CD4-positive, alpha-beta T cell treated with Interleukin-6 for 4 hours (primary cell): Measurements from ENCODE around the gene CHL1.

ENCODE experiments used
- DNase-seq: peaks from one replicate; pipeline ENCODE4 v3.0.0-alpha.2; 2020; ENCODE audit warnings: mixed read lengths

Gene CHL1

DNA sequence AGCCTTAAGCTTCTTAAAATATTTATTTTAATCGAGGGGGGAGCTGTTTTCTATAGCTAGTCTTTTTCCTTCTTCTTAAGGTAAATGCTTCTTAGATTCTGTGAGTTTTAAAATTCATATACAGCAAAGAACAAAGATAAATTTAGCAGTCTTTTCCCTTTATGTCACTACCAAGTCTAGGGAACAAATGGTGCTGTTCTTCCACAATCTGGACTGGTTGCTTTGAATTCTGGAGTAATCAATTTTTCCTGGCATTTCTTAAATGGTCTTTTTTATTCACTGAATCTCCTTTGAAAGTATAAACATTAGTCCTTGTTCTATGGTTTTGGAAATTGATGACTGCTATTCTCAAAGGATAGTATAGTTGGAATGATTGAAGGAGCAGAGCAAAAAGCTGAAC lies 82.8 kb downstream of the CHL1 start:
- no peak for DNase-seq

DNA sequence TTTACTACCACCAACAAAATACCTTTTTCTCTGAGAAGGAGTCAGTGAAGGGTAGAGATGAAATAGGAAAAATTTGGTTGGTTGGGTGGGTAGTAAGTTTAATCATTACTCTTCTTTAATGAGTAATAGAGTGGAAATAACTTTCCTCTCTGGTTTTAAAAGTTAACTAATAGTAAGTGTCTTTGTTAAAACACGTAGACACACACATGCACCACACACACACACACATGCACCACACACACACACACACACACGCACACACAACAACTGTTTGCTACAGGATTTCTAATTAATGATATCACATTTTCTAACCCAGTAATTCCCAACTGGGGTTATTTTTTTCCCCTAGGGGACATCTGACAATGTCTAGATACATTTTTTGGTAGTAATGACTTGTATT lies 84.1 kb downstream of the CHL1 start:
- no peak for DNase-seq

DNA sequence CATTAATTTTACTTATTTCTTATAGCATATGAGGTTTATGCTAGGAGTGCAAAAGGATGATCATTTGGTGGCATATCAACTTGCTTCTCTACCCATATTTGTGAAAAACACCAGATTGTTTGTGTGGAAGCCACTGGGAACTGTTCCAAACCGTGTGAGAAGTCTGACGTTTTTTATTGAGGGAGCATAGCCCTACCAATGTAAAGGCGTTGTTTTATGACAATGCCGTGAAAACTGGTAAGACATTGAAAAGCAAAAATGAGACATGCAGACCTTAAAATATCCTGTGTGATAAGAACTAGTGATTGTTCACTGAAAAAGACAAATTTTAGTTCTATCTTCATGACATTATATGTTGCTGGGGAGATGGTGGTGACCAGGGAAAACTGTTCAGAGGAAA lies 87.8 kb downstream of the CHL1 start:
- no peak for DNase-seq

DNA sequence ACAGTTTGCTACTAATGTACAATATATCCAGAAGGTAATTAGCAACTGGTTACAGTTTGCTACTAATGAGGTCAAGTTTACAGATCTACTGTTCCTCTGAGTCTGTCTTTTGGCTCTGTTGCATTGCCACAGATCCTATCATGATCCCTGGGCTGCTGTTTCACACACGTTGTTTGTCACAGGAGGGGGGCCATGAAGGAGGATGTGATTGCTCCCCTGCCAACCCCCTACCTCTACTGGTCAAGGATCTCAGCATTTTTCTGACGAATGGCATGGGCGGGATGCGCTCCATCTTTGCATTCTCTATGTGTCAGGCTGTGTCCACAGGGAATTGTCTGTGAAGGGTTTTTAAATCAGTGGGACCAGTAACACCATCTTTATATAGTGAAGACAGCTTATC lies 91.9 kb downstream of the CHL1 start:
- no peak for DNase-seq

DNA sequence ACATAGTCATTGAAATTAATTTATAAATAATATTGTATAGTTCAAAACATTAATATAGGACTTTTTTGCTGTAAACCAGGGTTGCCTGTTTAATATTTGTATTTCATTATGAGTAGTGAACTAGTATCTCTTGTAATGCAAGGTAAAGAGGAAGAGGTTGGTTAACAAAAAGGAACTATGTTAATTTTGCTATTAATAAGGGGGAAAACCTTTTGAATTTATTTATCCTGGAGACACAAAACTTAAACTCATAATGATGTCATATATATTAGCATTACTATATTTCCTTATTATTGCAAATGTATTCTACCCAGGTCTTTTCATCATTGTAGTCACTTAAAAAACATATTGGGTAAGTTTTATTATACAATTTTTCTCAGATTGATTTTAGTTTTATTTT lies 94.5 kb downstream of the CHL1 start:
- no peak for DNase-seq

DNA sequence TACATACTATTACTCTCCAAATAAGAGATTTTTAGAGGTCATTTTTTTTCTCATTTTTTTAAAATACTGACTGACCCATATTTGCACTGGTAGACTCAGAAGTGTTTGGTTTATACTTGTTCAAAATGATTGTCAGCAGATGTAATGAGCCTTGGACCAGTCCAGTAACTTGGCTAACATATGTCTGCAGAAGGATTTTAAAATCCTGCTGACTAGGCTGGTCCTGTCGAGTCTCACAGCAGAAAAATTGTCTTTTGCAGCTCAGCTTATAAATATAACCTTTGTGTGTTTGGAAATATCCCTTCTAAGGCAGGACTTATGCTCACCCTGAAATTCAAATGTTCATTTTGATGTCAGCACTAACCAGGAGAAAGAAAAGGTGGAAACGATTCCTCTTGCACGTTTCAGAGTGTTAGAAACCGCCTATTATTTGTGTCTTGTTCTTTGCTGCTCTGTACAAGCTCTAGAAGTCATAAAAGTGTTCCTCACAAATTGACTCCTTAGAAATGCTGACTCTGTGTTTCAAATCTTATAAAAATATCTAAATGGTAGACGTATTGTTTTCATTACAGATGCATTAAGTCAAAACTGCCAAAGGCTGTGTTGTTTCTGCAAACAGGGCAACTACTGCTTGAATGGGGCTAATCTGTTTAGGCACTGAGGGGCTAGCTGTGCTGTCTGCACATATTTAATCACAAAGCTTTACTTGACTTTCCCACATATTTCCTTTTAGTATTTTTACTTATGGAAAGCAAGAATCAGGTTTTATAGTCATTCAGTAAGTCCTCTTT lies 95.3 kb downstream of the CHL1 start:
- DNase-seq, result no peak

DNA sequence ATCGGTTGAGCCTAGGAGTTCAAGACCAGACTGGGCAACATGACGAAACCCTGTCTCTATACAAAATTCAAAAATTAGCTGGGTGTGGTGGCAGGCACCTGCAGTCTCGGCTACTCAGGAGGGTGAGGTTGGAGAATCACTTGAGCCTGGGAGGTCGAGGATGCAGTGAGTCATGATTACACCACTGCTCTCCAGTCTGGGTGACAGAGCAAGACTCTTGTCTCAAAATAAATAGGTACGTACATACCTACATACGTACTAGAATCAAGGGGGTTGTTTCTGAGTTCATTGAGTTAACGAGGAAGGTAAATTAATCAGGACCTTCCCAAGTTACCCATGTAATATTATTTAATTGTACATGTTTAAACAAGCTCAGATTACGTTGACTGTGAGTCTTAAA lies 97.5 kb downstream of the CHL1 start:
- DNase-seq, result no peak

DNA sequence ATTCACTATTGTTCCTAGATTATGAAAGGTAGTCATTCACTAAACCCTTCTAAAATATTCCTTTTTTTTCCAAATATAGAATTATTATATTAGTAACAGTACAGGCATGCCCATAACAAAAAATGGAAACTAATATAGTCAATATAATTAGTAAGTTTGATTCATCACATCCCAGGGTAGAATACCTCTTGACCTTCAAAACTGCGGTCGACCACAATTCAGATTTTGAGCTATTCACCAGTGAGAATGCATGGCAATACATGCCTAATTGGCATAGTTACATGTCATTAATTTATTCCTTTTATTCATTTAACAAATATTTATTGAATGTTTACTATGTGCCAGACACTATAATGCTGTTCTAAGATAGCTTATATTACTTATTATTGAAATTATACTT lies 98.0 kb downstream of the CHL1 start:
- no peak for DNase-seq

DNA sequence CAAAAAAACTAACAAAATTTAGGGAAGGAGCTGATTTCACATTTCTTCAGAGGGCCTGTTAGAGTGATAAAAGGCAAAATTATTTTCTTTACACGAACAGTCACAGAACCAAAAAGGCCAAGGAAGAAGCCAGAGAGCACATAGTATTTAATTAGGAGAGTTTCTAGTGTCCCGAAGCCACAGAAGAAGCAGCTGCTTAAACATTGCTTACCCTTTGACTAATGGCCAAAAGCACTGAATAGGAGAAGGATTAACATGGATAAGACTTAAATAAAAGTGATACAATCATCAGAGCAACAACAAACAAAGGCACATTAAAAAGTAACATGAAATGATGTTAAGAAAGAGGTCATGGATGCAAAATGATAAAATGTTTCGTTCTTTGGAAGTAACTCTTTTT lies 98.6 kb downstream of the CHL1 start:
- DNase-seq, result no peak

DNA sequence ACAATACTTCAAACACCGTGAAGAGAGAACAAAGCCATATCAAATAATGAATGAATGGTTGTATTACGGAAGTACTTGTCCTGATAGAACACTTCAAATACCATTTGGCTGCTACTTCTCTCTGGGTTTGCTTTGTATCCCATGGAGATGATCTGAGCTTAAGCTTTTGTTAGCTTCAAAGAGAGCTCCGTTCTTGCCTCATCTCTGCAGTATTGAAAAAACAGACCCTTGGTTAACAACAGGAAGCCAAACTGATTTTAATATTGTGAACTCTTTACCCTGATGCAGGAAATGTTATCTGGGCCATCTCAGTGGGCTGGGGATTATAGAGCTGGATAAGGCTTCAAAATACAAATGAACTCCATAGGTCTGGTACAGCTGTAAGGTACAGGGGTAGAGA lies 101.0 kb downstream of the CHL1 start:
- no peak for DNase-seq

DNA sequence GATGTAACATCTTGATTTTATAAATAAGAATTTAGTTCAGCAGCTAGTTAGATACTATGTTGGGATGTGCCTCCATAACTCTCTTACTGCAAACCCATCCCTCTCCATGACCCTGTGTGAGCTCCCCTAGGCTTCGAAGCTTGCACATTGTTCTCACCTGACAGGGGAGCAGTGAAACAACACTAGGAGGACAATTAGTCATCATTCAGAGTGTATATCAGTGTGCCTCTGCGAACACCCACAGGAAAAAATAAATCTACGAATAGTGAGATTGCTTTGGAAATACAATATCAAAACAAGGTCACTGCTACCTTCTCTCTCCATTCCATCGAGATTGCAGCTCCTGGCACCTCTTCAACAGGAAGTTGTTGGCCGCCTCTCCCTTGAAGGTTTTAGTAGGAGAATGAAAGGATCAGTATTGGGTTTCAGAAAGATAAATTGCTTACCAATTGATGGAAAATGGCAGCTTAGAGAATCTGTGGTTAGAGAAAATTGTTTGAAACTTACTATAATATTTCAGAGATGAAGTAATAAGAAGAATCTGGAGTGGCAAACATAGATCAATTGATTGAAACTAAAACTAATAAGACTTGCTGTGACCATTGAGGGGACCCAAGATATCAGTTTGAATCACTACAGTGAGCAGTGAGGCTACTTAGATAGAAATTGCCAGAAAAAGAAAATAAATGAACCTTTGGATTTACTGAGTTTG lies 103.2 kb downstream of the CHL1 start:
- DNase-seq, result no peak

DNA sequence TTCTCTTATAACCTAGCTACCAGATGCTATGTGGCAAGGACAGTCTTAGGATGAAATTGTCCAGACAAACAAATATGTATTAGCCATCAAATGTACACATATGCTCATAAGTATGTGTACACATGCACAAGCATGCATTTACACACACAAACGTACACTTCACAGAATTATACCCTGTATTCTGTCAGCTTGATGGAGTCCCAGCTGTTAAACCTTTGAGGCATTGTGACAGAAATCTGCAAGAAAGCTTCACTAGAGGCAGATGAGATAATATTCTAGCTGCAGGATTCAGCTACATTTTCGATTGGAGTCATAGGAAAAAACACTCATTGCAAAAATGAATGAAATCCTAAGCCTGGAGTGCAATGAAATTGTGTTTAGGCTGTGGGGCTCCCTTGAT lies 110.6 kb downstream of the CHL1 start:
- no peak for DNase-seq

DNA sequence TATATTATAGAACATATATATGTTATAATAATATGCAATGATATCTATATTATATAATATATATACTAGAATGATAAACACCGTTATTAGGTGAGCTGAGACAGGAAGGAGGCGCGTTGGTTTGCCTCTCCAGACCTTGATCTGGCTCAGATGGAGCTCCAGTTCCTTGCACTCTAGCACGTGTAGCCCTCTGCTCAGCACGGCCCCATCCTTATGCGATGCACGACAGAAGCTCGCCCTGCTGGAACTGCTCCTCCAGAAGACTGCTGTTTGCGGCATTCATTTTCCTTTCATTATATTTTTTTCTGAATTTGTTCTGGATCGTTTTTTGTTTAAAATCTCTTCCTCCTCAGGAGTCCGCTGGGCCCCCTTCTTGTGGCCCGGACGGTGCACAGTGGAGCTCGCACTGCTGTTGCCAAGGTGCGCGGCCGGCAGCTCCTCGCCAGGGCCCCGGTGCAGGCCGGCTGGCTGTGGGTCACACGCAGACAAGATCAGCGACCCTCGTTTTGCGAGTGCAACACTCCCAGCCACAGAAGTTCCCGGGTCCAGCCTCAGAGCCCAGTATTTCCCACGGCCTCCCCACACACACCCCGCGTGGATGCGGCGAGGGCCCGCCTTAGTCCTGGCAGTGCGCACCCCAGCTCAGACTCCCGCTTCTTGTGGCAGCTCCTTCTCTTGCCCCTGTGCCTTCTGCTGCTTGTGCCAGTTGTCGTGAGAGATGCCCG lies 112.2 kb downstream of the CHL1 start:
- no peak for DNase-seq

DNA sequence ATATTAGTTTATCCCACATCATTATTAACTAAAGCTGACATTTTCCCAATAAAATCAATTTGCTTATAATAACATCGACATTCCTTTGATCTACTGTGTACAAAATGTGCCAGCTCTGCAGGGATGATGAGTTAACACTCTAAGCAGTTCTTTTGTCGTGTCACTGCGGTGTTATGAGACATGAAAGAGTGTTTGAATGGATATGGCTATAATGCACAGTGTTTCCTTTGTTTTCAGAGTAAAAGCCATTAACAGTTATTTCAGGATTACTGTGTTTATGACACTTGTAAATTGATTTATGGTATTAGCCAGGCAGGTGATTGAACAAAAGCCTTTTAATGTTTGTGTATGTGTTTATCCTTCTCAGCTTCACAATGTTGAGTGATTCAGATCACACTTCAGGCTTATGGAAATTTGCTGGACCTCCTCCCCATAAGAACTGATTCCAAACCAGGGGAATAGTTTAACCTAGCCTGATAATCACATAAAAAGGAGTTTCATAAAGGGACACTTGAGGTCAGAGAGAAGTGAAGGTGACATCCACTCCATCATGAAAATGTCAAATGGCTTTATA lies 115.7 kb downstream of the CHL1 start:
- DNase-seq, result no peak

DNA sequence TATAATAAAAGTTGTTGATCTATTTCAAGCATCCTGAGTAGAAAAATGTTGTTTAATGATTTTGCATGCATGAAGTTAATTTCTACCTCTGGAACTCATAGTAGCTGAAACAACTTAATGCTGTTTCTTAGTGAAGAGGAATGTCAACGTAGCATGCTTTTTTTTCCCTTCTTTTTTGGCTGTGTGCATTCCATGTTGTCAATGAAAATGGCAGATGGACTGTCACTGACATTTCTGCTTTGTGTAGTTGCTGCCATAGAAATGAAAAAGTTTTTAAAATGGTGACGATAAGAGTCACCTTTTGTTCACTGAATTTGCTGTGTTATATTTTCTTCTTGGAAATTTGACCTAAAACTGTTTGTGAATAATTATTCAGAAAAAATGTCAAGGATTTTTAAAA lies 116.3 kb downstream of the CHL1 start:
- DNase-seq, result no peak

DNA sequence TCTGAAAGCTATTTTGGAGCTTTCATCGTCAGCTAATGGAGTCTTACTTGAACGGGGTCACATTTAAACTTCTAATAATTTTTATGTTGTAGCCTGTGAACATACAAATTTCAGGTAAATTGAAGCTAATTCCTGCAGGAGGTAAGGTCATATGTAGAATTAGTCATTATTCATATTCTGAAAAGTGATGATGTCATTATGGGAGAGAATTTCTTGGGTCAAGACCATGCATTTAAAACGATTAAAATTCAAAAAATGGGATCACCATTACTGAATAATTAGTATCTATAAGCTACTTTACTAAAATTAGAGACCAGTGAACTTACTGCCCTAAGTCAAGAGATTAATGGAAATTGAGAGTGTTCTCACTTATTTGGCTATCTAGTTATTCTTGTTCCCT lies 120.4 kb downstream of the CHL1 start:
- DNase-seq, result no peak

DNA sequence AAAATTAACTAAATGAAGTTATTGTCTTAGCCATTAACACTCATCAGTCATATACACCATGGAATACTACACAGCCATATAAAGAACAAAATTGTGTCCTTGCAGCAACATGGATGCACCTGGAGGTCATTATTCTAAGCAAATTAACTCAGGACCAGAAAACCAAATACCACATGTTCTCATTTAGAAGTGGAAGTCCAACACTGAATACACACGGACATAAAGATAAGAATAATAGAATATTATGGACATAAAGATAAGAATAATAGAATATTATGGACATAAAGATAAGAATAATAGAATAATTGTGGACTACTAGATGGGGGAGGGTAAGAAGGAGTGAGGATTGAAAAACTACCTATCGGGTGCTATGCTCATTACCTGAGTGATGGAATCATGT lies 122.3 kb downstream of the CHL1 start:
- no peak for DNase-seq

DNA sequence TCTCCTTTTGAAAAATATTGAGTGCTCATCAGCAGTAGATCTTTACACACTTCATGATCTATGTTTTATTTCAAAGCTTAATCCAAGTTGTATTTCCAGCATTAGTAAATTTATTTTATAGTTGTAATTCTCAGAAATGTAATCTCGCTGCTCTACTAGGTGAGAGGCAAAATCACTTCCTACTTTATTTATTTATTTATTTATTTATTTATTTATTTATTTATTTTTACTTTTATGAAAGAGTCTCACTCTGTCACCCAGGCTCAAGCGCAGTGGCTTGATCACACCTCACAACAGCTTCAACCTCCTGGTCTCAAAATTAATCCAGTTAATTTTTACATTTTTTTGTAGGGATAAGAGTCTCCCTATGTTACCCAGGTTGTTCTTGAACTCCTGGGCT lies 127.9 kb downstream of the CHL1 start:
- no peak for DNase-seq

DNA sequence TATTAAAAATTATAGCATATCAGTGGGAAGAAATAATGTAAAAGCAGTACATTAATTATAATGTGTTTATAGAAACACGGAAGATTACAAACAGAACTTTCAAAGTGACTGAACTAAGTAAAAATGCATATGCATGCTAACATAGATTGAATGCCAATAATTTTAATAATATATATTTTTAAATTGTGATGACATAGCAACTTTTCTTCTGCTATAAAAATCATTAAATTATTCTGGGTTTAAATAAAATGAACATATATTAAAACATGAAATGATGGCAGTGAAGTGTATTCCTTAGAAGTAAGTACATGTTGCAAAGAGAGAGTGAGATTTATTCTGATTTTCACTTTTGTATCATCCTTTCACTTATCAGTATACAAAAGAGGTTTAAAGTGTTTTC lies 128.9 kb downstream of the CHL1 start:
- no peak for DNase-seq

DNA sequence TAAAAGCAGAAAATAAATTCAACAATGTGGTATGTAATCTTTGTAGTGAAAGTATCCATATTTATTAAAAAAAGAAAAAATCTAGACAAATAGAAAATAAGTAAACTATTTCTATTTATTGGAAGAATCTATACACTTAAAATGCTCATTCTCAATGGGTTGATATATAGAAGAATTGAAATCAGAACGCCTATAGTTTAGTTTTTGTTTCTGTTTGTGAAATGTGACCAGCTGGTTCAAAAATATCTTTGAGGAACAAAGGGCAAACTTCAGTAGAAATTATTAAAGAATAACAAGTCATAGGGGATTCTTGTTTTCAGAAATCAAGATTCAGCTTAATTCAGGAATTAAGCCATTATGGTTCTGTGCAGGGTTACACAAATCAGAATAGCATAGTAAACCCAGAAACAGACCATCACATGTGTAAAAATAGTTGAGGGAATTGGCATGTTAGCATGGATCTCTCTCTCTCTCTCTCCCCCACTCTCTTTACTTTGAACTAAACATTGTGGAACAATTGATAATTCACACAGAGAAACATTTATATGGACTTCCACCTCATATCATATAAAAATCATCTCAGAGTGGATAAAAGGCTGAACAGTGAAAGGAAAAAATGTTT lies 134.0 kb downstream of the CHL1 start:
- no peak for DNase-seq

DNA sequence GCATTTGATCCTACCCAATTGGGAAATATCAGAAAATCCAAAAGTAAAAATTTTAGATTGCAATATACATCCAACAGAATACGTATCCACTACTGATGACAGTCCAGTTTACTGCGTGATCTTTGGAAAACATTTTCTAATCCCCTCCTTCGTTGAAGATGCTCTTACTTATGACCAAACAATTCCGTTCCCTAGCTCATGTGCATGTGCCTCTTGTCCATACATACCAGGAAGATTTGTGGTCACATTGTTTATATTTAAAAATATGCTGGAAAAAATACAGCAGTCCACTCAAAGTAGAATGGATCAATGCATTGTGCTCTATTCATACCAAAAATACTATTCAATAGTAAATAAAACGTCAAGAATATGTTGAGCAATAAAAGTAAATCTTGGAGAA lies 135.3 kb downstream of the CHL1 start:
- no peak for DNase-seq

DNA sequence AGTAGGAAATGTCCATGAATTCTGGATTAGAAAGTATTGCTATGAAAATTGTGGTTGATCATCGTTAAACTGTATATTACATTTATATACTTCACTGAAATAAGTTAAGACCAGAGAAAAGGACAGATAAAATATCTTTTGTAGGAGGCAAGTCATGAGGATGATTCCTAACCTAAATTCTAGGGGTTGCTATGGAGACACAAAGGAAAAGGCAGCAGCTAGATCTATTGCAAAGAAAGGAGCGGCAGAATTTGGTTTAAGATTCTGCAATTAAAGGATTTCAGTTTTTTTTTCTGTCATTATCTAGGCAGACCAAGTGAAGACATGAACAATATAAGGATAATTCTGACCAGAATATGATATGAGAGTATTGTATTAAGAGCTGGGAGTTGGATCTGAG lies 136.1 kb downstream of the CHL1 start:
- DNase-seq, result no peak

DNA sequence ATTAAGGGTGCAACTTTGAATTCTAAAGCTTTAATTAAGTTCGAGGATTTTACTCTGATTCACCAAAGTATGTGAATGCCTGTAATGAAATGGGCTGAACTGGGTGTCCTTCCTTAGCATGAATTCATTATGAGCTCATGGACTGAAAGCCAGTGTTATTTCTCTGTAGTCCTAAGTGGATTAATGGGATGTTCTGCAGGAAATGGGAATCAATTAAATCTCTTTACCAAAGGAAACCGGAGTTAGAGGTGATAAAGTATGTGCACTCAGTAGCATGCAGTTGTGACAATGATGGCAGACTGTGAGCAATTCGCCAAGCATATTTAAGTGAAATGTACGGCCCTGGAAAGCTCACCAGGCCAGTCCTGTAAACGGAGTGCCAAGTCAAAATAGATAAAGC lies 138.7 kb downstream of the CHL1 start:
- no peak for DNase-seq
